Activated T-helper 2 cell treated with anti-CD3 and anti-CD28 coated beads, Interferon-gamma antibody, Interleukin-2, Interleukin-4, amounts not matched to agents 10 μg/mL and 5 μg/mL and 100 μg/mL, durations not matched to agents 14 hours and 24 hours and 36 hours (primary cell): ENCODE results near the gene CNTN4. TPM values are rescaled to one million over a fixed set of nuclear protein-coding genes. Genes with fewer than 3 reads are reported as not detected.

ENCODE experiments used
- DNase-seq: peaks from one replicate; pipeline ENCODE4 v3.0.0; 2021; ENCODE audit warnings: low spot score
- H3K27ac Mint-ChIP-seq: one replicate; pipeline ENCODE4 v1.8.0; 2021; ENCODE audit warnings: mixed read lengths
- H3K27me3 Mint-ChIP-seq: one replicate; pipeline ENCODE4 v1.8.0; 2021; ENCODE audit warnings: low read depth, mixed read lengths
- H3K36me3 Mint-ChIP-seq: one replicate; pipeline ENCODE4 v1.8.0; 2021; ENCODE audit warnings: low read depth, mixed read lengths
- H3K4me1 Mint-ChIP-seq: one replicate; pipeline ENCODE4 v1.8.0; 2021; ENCODE audit warnings: low read depth, mixed read lengths
- H3K4me3 Mint-ChIP-seq: one replicate; pipeline ENCODE4 v1.8.0; 2021; ENCODE audit warnings: low read depth, mild to moderate bottlenecking, moderate library complexity, mixed read lengths
- H3K9me3 Mint-ChIP-seq: one replicate; pipeline ENCODE4 v1.8.0; 2021; ENCODE audit warnings: mixed read lengths
- intact Hi-C: fragments of 100-400 bp; cut with micrococcal nuclease; formaldehyde crosslinking; loops from one replicate; pipeline ENCODE4 v1.15.1; 2023
- total RNA-seq: library from RNA; stranded (reverse); gene quantifications from 2 replicates; pipeline ENCODE4 v1.2.3, GENCODE V29; 2022

The CNTN4 gene
- total RNA-seq, 1 donor from 2014 or later = not detected

DNA sequence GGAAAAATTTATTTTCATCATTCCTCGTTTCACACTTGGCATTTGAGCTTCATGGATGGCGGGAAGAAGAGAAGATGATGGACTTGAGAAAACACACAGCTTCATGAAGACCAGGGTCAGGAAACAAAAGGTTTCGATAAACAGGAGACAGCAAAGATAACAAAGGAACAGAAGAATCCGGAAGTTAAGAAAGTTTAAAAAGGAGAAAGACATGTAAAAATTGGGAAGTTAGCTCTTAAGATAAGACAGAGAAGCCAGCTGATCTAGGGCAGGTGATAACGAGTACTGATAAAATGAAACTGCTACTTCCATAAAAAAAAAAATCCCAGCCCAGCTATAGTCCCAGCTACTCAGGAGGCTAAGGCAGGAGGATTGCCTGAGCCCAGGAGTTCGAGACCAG lies 987.6 kb downstream of the CNTN4 start:
- intact Hi-C loops = no loop called here
- no peak overlapping the region for H3K27ac Mint-ChIP-seq
- H3K27me3 Mint-ChIP-seq = no peaks in the 10 kb centered on the region
- no peak for DNase-seq
- no peaks in the 10 kb centered on the region for H3K9me3 Mint-ChIP-seq
- no peaks in the 10 kb centered on the region for H3K4me1 Mint-ChIP-seq
- H3K36me3 Mint-ChIP-seq = no peaks in the 10 kb centered on the region
- H3K4me3 Mint-ChIP-seq = no peak overlapping the region

GRCh38 chr3:3087279-3087678 lies 988.6 kb downstream of the CNTN4 start:
- H3K4me1 Mint-ChIP-seq = no peaks in the 10 kb centered on the region
- DNase-seq = no peak
- H3K27me3 Mint-ChIP-seq = no peaks in the 10 kb centered on the region
- H3K9me3 Mint-ChIP-seq = no peaks in the 10 kb centered on the region
- H3K36me3 Mint-ChIP-seq = no peaks in the 10 kb centered on the region
- intact Hi-C loops = no loop called here
- H3K27ac Mint-ChIP-seq = no peak overlapping the region
- no peak overlapping the region for H3K4me3 Mint-ChIP-seq

GRCh38 chr3:3087716-3088465 lies 989.2 kb downstream of the CNTN4 start:
- no peak overlapping the region for H3K4me3 Mint-ChIP-seq
- H3K36me3 Mint-ChIP-seq = no peaks in the 10 kb centered on the region
- no peak for DNase-seq
- no peaks in the 10 kb centered on the region for H3K9me3 Mint-ChIP-seq
- H3K4me1 Mint-ChIP-seq = no peaks in the 10 kb centered on the region
- intact Hi-C loops = no loop called here
- no peaks in the 10 kb centered on the region for H3K27me3 Mint-ChIP-seq
- H3K27ac Mint-ChIP-seq = no peak overlapping the region

- no peak overlapping the region for H3K4me3 Mint-ChIP-seq
- DNase-seq = no peak
- H3K27me3 Mint-ChIP-seq = no peaks in the 10 kb centered on the region
- H3K9me3 Mint-ChIP-seq = no peaks in the 10 kb centered on the region
- no peak overlapping the region for H3K27ac Mint-ChIP-seq
- H3K4me1 Mint-ChIP-seq = no peaks in the 10 kb centered on the region
- no peaks in the 10 kb centered on the region for H3K36me3 Mint-ChIP-seq
- intact Hi-C loops = no loop called here
Observed at GRCh38 chr3:3089017-3089416, 990.4 kb downstream of the CNTN4 start.

DNA sequence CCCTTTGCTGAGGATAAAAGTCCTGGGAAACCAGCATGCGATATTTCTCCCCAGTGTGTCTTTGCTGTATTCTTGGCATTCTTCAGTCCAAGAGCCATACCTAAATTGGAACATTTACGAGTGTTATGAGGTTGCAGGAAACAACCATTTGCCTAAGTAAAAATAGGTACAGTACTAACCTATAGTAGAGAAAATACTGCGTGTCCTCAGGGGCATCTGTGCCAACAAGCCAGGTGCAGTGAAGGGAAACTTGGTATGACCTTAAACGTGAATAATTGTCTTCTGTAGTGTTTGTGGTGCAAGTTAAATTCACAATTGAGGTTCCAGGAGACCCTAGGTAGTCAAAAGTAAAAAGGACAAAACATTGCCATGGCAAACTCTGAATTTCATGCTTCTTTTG lies 999.3 kb downstream of the CNTN4 start:
- Mint-ChIP-seq H3K27me3 (no peaks in the 10 kb centered on the region), H3K27ac (no peak overlapping the region), H3K36me3 (no peaks in the 10 kb centered on the region), H3K4me3 (no peak overlapping the region), H3K4me1 (no peaks in the 10 kb centered on the region), H3K9me3 (no peaks in the 10 kb centered on the region)
- intact Hi-C loops = no loop called here
- DNase-seq = no peak

DNA sequence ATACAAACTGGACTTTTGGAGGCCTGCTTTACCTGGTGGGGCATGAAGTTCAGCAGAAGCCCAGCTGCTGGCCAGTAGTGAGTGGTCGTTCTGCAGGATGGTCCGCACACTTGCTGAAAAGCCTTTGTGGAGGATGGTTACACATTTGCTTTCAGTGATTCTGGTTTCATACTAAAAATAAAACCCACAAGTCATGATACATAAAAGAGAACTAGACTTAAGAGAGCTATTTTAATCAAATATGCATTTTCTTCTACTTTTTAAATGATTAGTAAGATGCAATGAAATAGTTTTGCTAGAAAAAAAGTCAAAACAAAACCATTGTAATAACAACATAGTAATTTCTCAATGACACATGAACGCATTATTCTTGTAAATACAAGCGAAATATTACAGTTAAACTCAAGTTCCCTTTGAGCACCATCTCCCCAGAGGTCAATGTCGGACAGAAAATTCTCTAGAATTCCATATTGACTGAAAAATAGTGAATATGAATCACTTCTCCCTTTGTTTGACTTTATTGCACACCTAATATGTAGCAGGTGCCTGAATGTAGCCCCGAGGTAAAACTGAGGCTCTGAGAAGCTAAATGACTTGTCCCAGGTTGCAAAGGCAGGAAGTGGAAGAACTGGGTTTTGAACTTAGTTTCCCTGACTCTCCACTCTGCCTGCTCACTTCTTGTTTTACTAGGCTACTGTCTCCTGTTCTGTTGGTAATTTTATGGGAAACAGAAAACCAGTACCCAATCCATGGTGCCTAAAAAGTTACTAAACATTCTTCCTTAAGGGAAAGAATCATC lies 1003.2 kb downstream of the CNTN4 start:
- no peaks in the 10 kb centered on the region for H3K9me3 Mint-ChIP-seq
- H3K4me1 Mint-ChIP-seq = peaks cover 2% of the 10 kb centered on the region
- no peak overlapping the region for H3K4me3 Mint-ChIP-seq
- no peak overlapping the region for H3K27ac Mint-ChIP-seq
- intact Hi-C loops = no loop called here
- no peak for DNase-seq
- H3K27me3 Mint-ChIP-seq = peaks cover 8% of the 10 kb centered on the region
- H3K36me3 Mint-ChIP-seq = no peaks in the 10 kb centered on the region

GRCh38 chr3:3102751-3103150 lies 1004.1 kb downstream of the CNTN4 start:
- Mint-ChIP-seq H3K36me3 (no peaks in the 10 kb centered on the region), H3K27ac (no peak overlapping the region), H3K4me3 (no peak overlapping the region), H3K27me3 (peaks cover 11% of the 10 kb centered on the region), H3K4me1 (peaks cover 2% of the 10 kb centered on the region), H3K9me3 (no peaks in the 10 kb centered on the region)
- no peak for DNase-seq
- intact Hi-C loops = no loop called here

DNA sequence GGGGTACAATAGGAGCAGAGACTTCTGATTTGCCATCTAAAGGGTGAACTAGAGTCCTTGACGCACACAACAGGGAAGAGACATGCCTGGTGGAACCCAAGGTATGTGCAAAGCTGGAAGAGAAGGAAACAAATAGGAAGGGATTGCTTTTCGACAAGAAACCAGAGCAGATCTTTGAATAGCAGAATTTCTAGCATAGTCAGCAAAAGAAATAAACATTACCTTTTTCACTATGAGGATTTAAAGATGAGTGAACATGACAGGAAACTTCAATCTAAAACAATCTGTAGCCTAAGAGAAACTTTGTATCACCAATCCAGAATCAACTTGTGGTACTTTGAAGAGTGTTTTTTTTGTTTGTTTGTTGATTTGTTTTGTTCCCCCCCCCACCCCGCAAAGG lies 1006.6 kb downstream of the CNTN4 start:
- DNase-seq = no peak
- H3K4me1 Mint-ChIP-seq = peaks cover 7% of the 10 kb centered on the region
- no peak overlapping the region for H3K4me3 Mint-ChIP-seq
- peaks cover 14% of the 10 kb centered on the region for H3K27me3 Mint-ChIP-seq
- H3K27ac Mint-ChIP-seq = no peak overlapping the region
- H3K9me3 Mint-ChIP-seq = no peaks in the 10 kb centered on the region
- H3K36me3 Mint-ChIP-seq = no peaks in the 10 kb centered on the region
- intact Hi-C loops = no loop called here

DNA sequence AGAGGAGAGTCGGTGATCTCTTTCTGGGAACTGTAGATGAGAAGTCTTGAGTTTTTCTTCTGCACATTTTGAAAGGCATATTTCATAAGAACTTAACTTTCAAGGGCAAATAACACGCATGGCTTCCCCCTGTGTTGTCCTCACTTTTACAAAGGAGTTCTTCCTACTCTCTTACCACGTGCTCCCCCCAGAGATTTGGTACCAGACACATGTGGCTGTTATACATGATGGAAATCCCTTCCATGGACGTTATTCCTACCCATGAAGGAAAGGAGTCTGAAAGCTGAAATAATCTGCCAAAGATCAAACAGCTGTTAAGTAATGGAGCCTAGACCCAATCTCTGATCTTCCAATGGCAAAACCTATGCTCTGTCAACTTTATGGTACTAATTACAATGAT lies 1007.1 kb downstream of the CNTN4 start:
- peaks cover 14% of the 10 kb centered on the region for H3K27me3 Mint-ChIP-seq
- H3K4me3 Mint-ChIP-seq = no peak overlapping the region
- H3K9me3 Mint-ChIP-seq = no peaks in the 10 kb centered on the region
- H3K27ac Mint-ChIP-seq = no peak overlapping the region
- H3K4me1 Mint-ChIP-seq = peaks cover 8% of the 10 kb centered on the region
- no peak for DNase-seq
- intact Hi-C loops = no loop called here
- H3K36me3 Mint-ChIP-seq = no peaks in the 10 kb centered on the region

- peaks cover 8% of the 10 kb centered on the region for H3K4me1 Mint-ChIP-seq
- peaks cover 14% of the 10 kb centered on the region for H3K27me3 Mint-ChIP-seq
- no peak overlapping the region for H3K27ac Mint-ChIP-seq
- no peaks in the 10 kb centered on the region for H3K36me3 Mint-ChIP-seq
- H3K4me3 Mint-ChIP-seq = no peak overlapping the region
- no peak for DNase-seq
- intact Hi-C loops = no loop called here
- H3K9me3 Mint-ChIP-seq = no peaks in the 10 kb centered on the region
Observed at GRCh38 chr3:3107181-3107580, 1008.5 kb downstream of the CNTN4 start.
